HCT116 (cell line): ENCODE results near the gene MRPL44. TPM values are rescaled to one million over a fixed set of nuclear protein-coding genes. Genes with fewer than 3 reads are reported as not detected.

Experiments used
- ATAC-seq: fragments of 200-7000 bp; cut with Tn5 transposase; 2 replicates; pipeline ENCODE4 v1.9.1; 2020; ENCODE audit warnings: mild to moderate bottlenecking, moderate library complexity
- BruUV-seq: library from RNA; stranded (reverse); fragments of 400-500 nt; replicated peaks from 2 replicates; lab custom pipeline; 2021; lab: Mats Ljungman, UMichigan
- CTCF ChIA-PET: fragments of 300-600 bp; sonication (Branson Sonifier 250); formaldehyde crosslinking; loops from one replicate; lab custom pipeline; 2021; ENCODE audit warnings: antibody characterized with exemption; lab: Charles Lee
- POLR2A ChIA-PET: fragments of 300-600, 350-600 bp; sonication (Branson Sonifier 250); formaldehyde crosslinking; loops from one replicate; lab custom pipeline; 2021; ENCODE audit warnings: antibody characterized with exemption; lab: Charles Lee
- RAD21 ChIA-PET, 2 experiments: fragments of 300-600 bp; sonication (Branson Sonifier 250); formaldehyde crosslinking; loops; one replicate each; lab custom pipeline; 2023; ENCODE audit warnings: low total read pairs in 2 of 2; ENCODE audit not compliant: uncharacterized antibody in 2 of 2, unreplicated experiment in 2 of 2, low non-redundant PET in 1 of 2; lab: Charles Lee
- DNase-seq: peaks from one replicate; pipeline ENCODE4 v3.0.0-alpha.2; 2010; ENCODE audit warnings: low read depth, low spot score
- H2AFZ ChIP-seq: fragments of 200-600 bp; shearing (Covaris generic), sonication (generic); 2 replicates; pipeline ENCODE4 v1.6.1; 2017; ENCODE audit warnings: low read depth, mixed run types, mixed read lengths, antibody characterized with exemption, low read length; ENCODE audit not compliant: poor library complexity, severe bottlenecking
- H3K27ac ChIP-seq: 2 replicates; pipeline ENCODE4 v1.5.1; 2012; ENCODE audit warnings: low read depth, low read length
- H3K27me3 ChIP-seq: fragments of 200-600 bp; sonication (generic); 2 replicates; pipeline ENCODE4 v1.6.1; 2016; ENCODE audit warnings: mixed run types, low read length, mixed read lengths; ENCODE audit not compliant: insufficient read depth
- H3K36me3 ChIP-seq, 2 experiments: fragments of 200-500 bp in 1 of 2; fragments of 200-600 bp in 1 of 2; sonication (Bioruptor generic) in 1 of 2; sonication (generic) in 1 of 2; 2 replicates each; pipeline versions ENCODE4 v1.5.1 to v1.6.1; 2014 to 2016; ENCODE audit warnings: low read length in 2 of 2, inconsistent platforms in 1 of 2, mixed read lengths in 1 of 2, mixed run types in 1 of 2; ENCODE audit not compliant: insufficient read depth in 2 of 2, control insufficient read depth in 1 of 2
- H3K4me1 ChIP-seq, 2 experiments: fragments of 200-600 bp in 1 of 2; sonication (generic) in 1 of 2; 2 replicates each; pipeline versions ENCODE4 v1.5.1 to v1.6.1; 2012 to 2017; ENCODE audit warnings: low read length in 2 of 2, inconsistent platforms in 1 of 2, mild to moderate bottlenecking in 1 of 2, mixed read lengths in 1 of 2, mixed run types in 1 of 2, moderate library complexity in 1 of 2; ENCODE audit not compliant: insufficient read depth in 2 of 2, control insufficient read depth in 1 of 2
- H3K4me2 ChIP-seq: fragments of 200-600 bp; sonication (generic); 2 replicates; pipeline ENCODE4 v1.6.1; 2017; ENCODE audit warnings: mixed run types, low read length, mixed read lengths
- H3K4me3 ChIP-seq, 2 experiments: fragments of 200-600 bp in 1 of 2; sonication (generic) in 1 of 2; replicated peaks in 1 of 2; 2 replicates each; pipeline ENCODE4 v1.5.1; 2011 to 2016; ENCODE audit warnings: low read length in 2 of 2, control low read depth in 1 of 2, low read depth in 1 of 2, mild to moderate bottlenecking in 1 of 2, mixed read lengths in 1 of 2, mixed run types in 1 of 2
- H3K79me2 ChIP-seq: fragments of 200-600 bp; sonication (generic); 2 replicates; pipeline ENCODE4 v1.6.1; 2017; ENCODE audit warnings: mild to moderate bottlenecking, mixed run types, low read length, moderate library complexity, mixed read lengths; ENCODE audit not compliant: insufficient read depth
- H3K9ac ChIP-seq: fragments of 200-600 bp; sonication (generic); 2 replicates; pipeline ENCODE4 v1.6.1; 2016; ENCODE audit warnings: low read length, mixed read lengths
- H3K9me2 ChIP-seq: fragments of 200-600 bp; sonication (generic), shearing (Covaris generic); 2 replicates; pipeline ENCODE4 v1.6.1; 2017; ENCODE audit warnings: mixed run types, mild to moderate bottlenecking, moderate library complexity; ENCODE audit not compliant: insufficient read depth
- H3K9me3 ChIP-seq, 2 experiments: fragments of 200-500 bp in 1 of 2; fragments of 200-600 bp in 1 of 2; sonication (Bioruptor generic) in 1 of 2; sonication (generic) in 1 of 2; 2 replicates each; pipeline ENCODE4 v1.6.1; 2014 to 2017; ENCODE audit warnings: low read length in 2 of 2, mixed read lengths in 2 of 2, inconsistent platforms in 1 of 2, low read depth in 1 of 2, mild to moderate bottlenecking in 1 of 2, mixed run types in 1 of 2, moderate library complexity in 1 of 2; ENCODE audit not compliant: control insufficient read depth in 1 of 2, insufficient read depth in 1 of 2
- H4K20me1 ChIP-seq: fragments of 200-600 bp; sonication (generic), shearing (Covaris generic); 2 replicates; pipeline ENCODE4 v1.6.1; 2017; ENCODE audit warnings: mixed run types, mild to moderate bottlenecking, moderate library complexity; ENCODE audit not compliant: insufficient read depth
- CBX3 ChIP-seq: IDR thresholded peaks from 2 replicates; pipeline ENCODE4 v1.6.1; 2012; ENCODE audit warnings: low read depth
- CEBPB ChIP-seq: IDR thresholded peaks from 2 replicates; pipeline ENCODE4 v1.6.1; 2012; ENCODE audit warnings: low read depth
- CTCF ChIP-seq, 3 experiments: fragments of 200-600 bp in 1 of 3; sonication (generic) in 1 of 3; IDR thresholded peaks in 2 of 3; conservative IDR thresholded peaks in 1 of 3; 2 replicates each; pipeline ENCODE4 v1.5.1; 2012 to 2017; ENCODE audit warnings: low read depth in 2 of 3, low read length in 2 of 3, antibody characterized with exemption in 1 of 3, borderline replicate concordance in 1 of 3, control low read depth in 1 of 3, mild to moderate bottlenecking in 1 of 3, mixed read lengths in 1 of 3, mixed run types in 1 of 3, moderate library complexity in 1 of 3; ENCODE audit not compliant: insufficient read depth in 1 of 3
- EGR1 ChIP-seq: IDR thresholded peaks from 2 replicates; pipeline ENCODE4 v1.6.1; 2012; ENCODE audit warnings: low read depth
- ELF1 ChIP-seq: IDR thresholded peaks from 2 replicates; pipeline ENCODE4 v1.6.1; 2012; ENCODE audit warnings: low read depth, borderline replicate concordance
- EZH2 ChIP-seq: fragments of 200-600 bp; sonication (generic); IDR thresholded peaks from 2 replicates; pipeline ENCODE4 v1.6.1; 2017; ENCODE audit warnings: antibody characterized with exemption, mixed run types
- EZH2phosphoT487 ChIP-seq: fragments of 200-600 bp; IDR thresholded peaks from 2 replicates; pipeline ENCODE4 v1.6.1; 2018; ENCODE audit warnings: antibody characterized with exemption, borderline replicate concordance
- JUND ChIP-seq: IDR thresholded peaks from 2 replicates; pipeline ENCODE4 v1.6.1; 2012
- MAX ChIP-seq: IDR thresholded peaks from 2 replicates; pipeline ENCODE4 v1.6.1; 2012
- POLR2A ChIP-seq: IDR thresholded peaks from 2 replicates; pipeline ENCODE4 v1.7.0; 2011; ENCODE audit warnings: borderline replicate concordance; ENCODE audit not compliant: insufficient read depth, insufficient read length; ENCODE audit errors: extremely low read depth
- SIN3A ChIP-seq: IDR thresholded peaks from 2 replicates; pipeline ENCODE4 v1.6.1; 2012; ENCODE audit warnings: low read depth
- SP1 ChIP-seq: IDR thresholded peaks from 2 replicates; pipeline ENCODE4 v1.6.1; 2012; ENCODE audit warnings: low read depth
- SRF ChIP-seq: IDR thresholded peaks from 2 replicates; pipeline ENCODE4 v1.6.1; 2012; ENCODE audit warnings: low read depth
- YY1 ChIP-seq: IDR thresholded peaks from 2 replicates; pipeline ENCODE4 v1.6.1; 2011; ENCODE audit warnings: low read length, low read depth, moderate library complexity, mild to moderate bottlenecking; ENCODE audit not compliant: insufficient replicate concordance; ENCODE audit errors: extremely low read depth
- ZNF274 ChIP-seq: fragments of 200-500 bp; sonication (Bioruptor generic); IDR thresholded peaks from 2 replicates; pipeline ENCODE4 v1.6.1; 2014; ENCODE audit warnings: mild to moderate bottlenecking, low read depth, low read length, inconsistent platforms
- intact Hi-C: fragments of 100-400 bp; cut with micrococcal nuclease; formaldehyde crosslinking; loops from 2 replicates; pipeline ENCODE4 v1.10.0; 2022
- total RNA-seq: library from RNA; stranded (reverse); gene quantifications from one replicate; pipeline ENCODE4 v1.2.1, GENCODE V29; 2021; ENCODE audit not compliant: unreplicated experiment
- TF ChIP-seq, protein P1 (sequence below): IDR thresholded peaks from 2 replicates; pipeline ENCODE4 v1.6.1; 2011; ENCODE audit warnings: mild to moderate bottlenecking, low read length, moderate library complexity; ENCODE audit not compliant: insufficient replicate concordance; ENCODE audit errors: extremely low read depth
- TF ChIP-seq, protein P2 (sequence below): IDR thresholded peaks from 2 replicates; pipeline ENCODE4 v1.6.1; 2012

MRPL44 gene
- total RNA-seq, 1 experiment from 2014 or later: 45.8 TPM

GRCh38 chr2:223950448-223951347, 6.6 kb upstream of the MRPL44 start:
- Histone ChIP-seq H3K9ac (no peak overlapping the region), H3K4me2 (no peak overlapping the region), H3K9me3 (no peaks in the 10 kb centered on the region), H3K4me1 (peaks cover 5 to 13% of the 10 kb centered on the region in 2 experiments; a peak in 3 of 4 replicates), H3K9me2 (no peaks in the 10 kb centered on the region), H4K20me1 (no peaks in the 10 kb centered on the region), H2AFZ (no peak overlapping the region), H3K36me3 (no peaks in the 10 kb centered on the region)
- DNase-seq (no peak), ATAC-seq (no peak)
- intact Hi-C loops: no loop called here
- POLR2A ChIA-PET: no interaction called here
- CTCF ChIA-PET: no interaction called here
- TF ChIP-seq CEBPB: no peak
- TF ChIP-seq EGR1: no peak
- TF ChIP-seq EZH2: no peak
- TF ChIP-seq, protein P1, sequence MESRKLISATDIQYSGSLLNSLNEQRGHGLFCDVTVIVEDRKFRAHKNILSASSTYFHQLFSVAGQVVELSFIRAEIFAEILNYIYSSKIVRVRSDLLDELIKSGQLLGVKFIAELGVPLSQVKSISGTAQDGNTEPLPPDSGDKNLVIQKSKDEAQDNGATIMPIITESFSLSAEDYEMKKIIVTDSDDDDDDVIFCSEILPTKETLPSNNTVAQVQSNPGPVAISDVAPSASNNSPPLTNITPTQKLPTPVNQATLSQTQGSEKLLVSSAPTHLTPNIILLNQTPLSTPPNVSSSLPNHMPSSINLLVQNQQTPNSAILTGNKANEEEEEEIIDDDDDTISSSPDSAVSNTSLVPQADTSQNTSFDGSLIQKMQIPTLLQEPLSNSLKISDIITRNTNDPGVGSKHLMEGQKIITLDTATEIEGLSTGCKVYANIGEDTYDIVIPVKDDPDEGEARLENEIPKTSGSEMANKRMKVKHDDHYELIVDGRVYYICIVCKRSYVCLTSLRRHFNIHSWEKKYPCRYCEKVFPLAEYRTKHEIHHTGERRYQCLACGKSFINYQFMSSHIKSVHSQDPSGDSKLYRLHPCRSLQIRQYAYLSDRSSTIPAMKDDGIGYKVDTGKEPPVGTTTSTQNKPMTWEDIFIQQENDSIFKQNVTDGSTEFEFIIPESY: no peak
- TF ChIP-seq ZNF274: no peak
- TF ChIP-seq POLR2A: no peak
- TF ChIP-seq SP1: no peak
- TF ChIP-seq, protein P2, sequence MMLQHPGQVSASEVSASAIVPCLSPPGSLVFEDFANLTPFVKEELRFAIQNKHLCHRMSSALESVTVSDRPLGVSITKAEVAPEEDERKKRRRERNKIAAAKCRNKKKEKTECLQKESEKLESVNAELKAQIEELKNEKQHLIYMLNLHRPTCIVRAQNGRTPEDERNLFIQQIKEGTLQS: no peak
- no peak for TF ChIP-seq CBX3
- TF ChIP-seq YY1: no peak
- no peak for TF ChIP-seq SRF
- no peak for TF ChIP-seq MAX
- TF ChIP-seq SIN3A: no peak
- TF ChIP-seq JUND: no peak
- TF ChIP-seq ELF1: no peak
- TF ChIP-seq EZH2phosphoT487: no peak
- no peak for TF ChIP-seq CTCF (IDR thresholded peaks at IDR 0.05 in 2 of 3, conservative IDR thresholded peaks at IDR 0.05 in 1 of 3; ENCODE audit: borderline replicate concordance in 1 of 3, insufficient read depth in 1 of 3, low read depth in 2 of 3, low read length in 2 of 3)
- TF ChIP-seq, all 23 proteins: peak for 0
- no peaks in the 10 kb centered on the region for H3K79me2 ChIP-seq
- H3K27ac ChIP-seq: no peak overlapping the region
- RAD21 ChIA-PET: no interaction called here
- H3K4me3 ChIP-seq: no peak overlapping the region
- no TSS peak for BruUV-seq
- H3K27me3 ChIP-seq: no peaks in the 10 kb centered on the region
